OCI-LY7 (cell line): ENCODE data around the gene HTATSF1. TPM values are rescaled to one million over a fixed set of nuclear protein-coding genes. Genes with fewer than 3 reads are reported as not detected.

ENCODE experiments used
- BruUV-seq: library from RNA; stranded (reverse); fragments of 400-500 nt; replicated peaks from 2 replicates; lab custom pipeline; 2021; lab: Mats Ljungman, UMichigan
- CTCF ChIA-PET: fragments of 300-600 bp; sonication (Branson Sonifier 250); formaldehyde crosslinking; loops from one replicate; lab custom pipeline; 2022; ENCODE audit warnings: antibody characterized with exemption; ENCODE audit not compliant: unreplicated experiment; lab: Charles Lee
- POLR2A ChIA-PET: fragments of 300-600 bp; sonication (Branson Sonifier 250); formaldehyde crosslinking; loops from one replicate; lab custom pipeline; 2022; ENCODE audit warnings: antibody characterized with exemption; lab: Charles Lee
- DNase-seq: peaks from one replicate; pipeline ENCODE4 v3.0.0-alpha.2; 2015; ENCODE audit warnings: low spot score
- H2AFZ ChIP-seq: fragments of 200-600 bp; sonication (generic), shearing (Covaris generic); 2 replicates; pipeline ENCODE4 v1.6.1; 2014; ENCODE audit warnings: mild to moderate bottlenecking, antibody characterized with exemption, low read length, moderate library complexity
- H3K27ac ChIP-seq: fragments of 200-600 bp; sonication (generic); 2 replicates; pipeline ENCODE4 v1.5.1; 2014; ENCODE audit warnings: mixed run types, low read depth, mild to moderate bottlenecking, moderate library complexity, low read length, inconsistent platforms; ENCODE audit not compliant: poor library complexity, severe bottlenecking
- H3K36me3 ChIP-seq: fragments of 200-600 bp; sonication (generic); 2 replicates; pipeline ENCODE4 v1.6.1; 2014; ENCODE audit warnings: mild to moderate bottlenecking, antibody characterized with exemption, low read length, moderate library complexity, mixed read lengths; ENCODE audit not compliant: insufficient read depth
- H3K4me1 ChIP-seq: fragments of 200-600 bp; sonication (generic); 2 replicates; pipeline ENCODE4 v1.5.1; 2014; ENCODE audit warnings: mild to moderate bottlenecking, low read length; ENCODE audit not compliant: insufficient read depth, poor library complexity, severe bottlenecking
- H3K4me2 ChIP-seq: fragments of 200-600 bp; sonication (generic); 2 replicates; pipeline ENCODE4 v1.6.1; 2014; ENCODE audit warnings: mild to moderate bottlenecking, low read length
- H3K4me3 ChIP-seq: fragments of 200-600 bp; sonication (generic); 2 replicates; pipeline ENCODE4 v1.5.1; 2014; ENCODE audit warnings: mild to moderate bottlenecking, low read depth, low read length; ENCODE audit not compliant: poor library complexity, severe bottlenecking
- H3K79me2 ChIP-seq: fragments of 200-600 bp; sonication (generic); 2 replicates; pipeline ENCODE4 v1.6.1; 2016; ENCODE audit warnings: low read depth, mild to moderate bottlenecking, low read length, moderate library complexity, mixed read lengths; ENCODE audit not compliant: insufficient read depth
- H3K9me2 ChIP-seq: fragments of 200-600 bp; sonication (generic); 2 replicates; pipeline ENCODE4 v1.6.1; 2016; ENCODE audit warnings: mild to moderate bottlenecking, low read length, mixed read lengths; ENCODE audit not compliant: insufficient read depth
- H3K9me3 ChIP-seq: fragments of 200-600 bp; sonication (generic); 2 replicates; pipeline ENCODE4 v1.6.1; 2014; ENCODE audit warnings: mild to moderate bottlenecking, mixed run types, low read length, mixed read lengths
- H4K20me1 ChIP-seq: fragments of 200-600 bp; sonication (generic); 2 replicates; pipeline ENCODE4 v1.6.1; 2014; ENCODE audit warnings: mild to moderate bottlenecking, antibody characterized with exemption, low read length, moderate library complexity, mixed read lengths; ENCODE audit not compliant: insufficient read depth
- CTCF ChIP-seq: fragments of 200-600 bp; sonication (generic); conservative IDR thresholded peaks from 2 replicates; pipeline ENCODE4 v1.5.1; 2014; ENCODE audit warnings: mild to moderate bottlenecking, antibody characterized with exemption, low read length, moderate library complexity, mixed read lengths
- EZH2phosphoT487 ChIP-seq: fragments of 200-600 bp; sonication (generic); IDR thresholded peaks from 2 replicates; pipeline ENCODE4 v1.6.1; 2018; ENCODE audit warnings: low read depth, borderline replicate concordance, mild to moderate bottlenecking, mixed run types, antibody characterized with exemption, low read length, moderate library complexity, mixed read lengths
- intact Hi-C: fragments of 100-400 bp; cut with micrococcal nuclease; formaldehyde crosslinking; loops from one replicate; pipeline ENCODE4 v1.10.0; 2022; ENCODE audit not compliant: unreplicated experiment
- total RNA-seq, 2 experiments: library from RNA; depleted of rRNA in 1 of 2; stranded (reverse); fragments of >200 nt in 1 of 2; shearing (Covaris generic) in 1 of 2; gene quantifications; 2 replicates each; pipeline ENCODE4 v1.2.3, GENCODE V29; 2014 to 2022

HTATSF1 gene
- total RNA-seq, 2 experiments from 2014 or later: 39.0 to 58.1 TPM

- BruUV-seq: no TSS peak
Observed at GRCh38 chrX:136453771-136454170, 43.6 kb upstream of the HTATSF1 start.

GRCh38 chrX:136456133-136456532, 41.3 kb upstream of the HTATSF1 start:
- ChIA-PET CTCF (no interaction called here), POLR2A (no interaction called here)
- no TSS peak for BruUV-seq
- no peaks in the 10 kb centered on the region for H4K20me1 ChIP-seq
- intact Hi-C loops: no loop called here
- no peaks in the 10 kb centered on the region for H3K9me2 ChIP-seq
- H3K79me2 ChIP-seq: no peaks in the 10 kb centered on the region
- H3K9me3 ChIP-seq: no peaks in the 10 kb centered on the region
- H3K36me3 ChIP-seq: no peaks in the 10 kb centered on the region
- H2AFZ ChIP-seq: no peak overlapping the region
- no peak overlapping the region for H3K27ac ChIP-seq
- no peaks in the 10 kb centered on the region for H3K4me1 ChIP-seq
- H3K4me3 ChIP-seq: no peak overlapping the region
- no peak for TF ChIP-seq CTCF
- no peak for TF ChIP-seq EZH2phosphoT487
- DNase-seq: no peak
- H3K4me2 ChIP-seq: no peak overlapping the region

More at GRCh38 chrX:136453771-136454170, 43.6 kb upstream of the HTATSF1 start:
- H3K9me3 ChIP-seq: no peaks in the 10 kb centered on the region
- DNase-seq: no peak
- no peaks in the 10 kb centered on the region for H3K36me3 ChIP-seq
- intact Hi-C loops: no loop called here
- ChIA-PET POLR2A (no interaction called here), CTCF (no interaction called here)
- no peaks in the 10 kb centered on the region for H3K9me2 ChIP-seq
- H2AFZ ChIP-seq: no peak overlapping the region
- H3K4me3 ChIP-seq: no peak overlapping the region
- no peaks in the 10 kb centered on the region for H4K20me1 ChIP-seq
- no peak overlapping the region for H3K27ac ChIP-seq
- H3K4me2 ChIP-seq: no peak overlapping the region
- H3K4me1 ChIP-seq: no peaks in the 10 kb centered on the region
- H3K79me2 ChIP-seq: no peaks in the 10 kb centered on the region
- TF ChIP-seq CTCF: no peak
- no peak for TF ChIP-seq EZH2phosphoT487

GRCh38 chrX:136457303-136457917, 40.0 kb upstream of the HTATSF1 start:
- Histone ChIP-seq H3K4me3 (no peak overlapping the region), H2AFZ (no peak overlapping the region), H4K20me1 (no peaks in the 10 kb centered on the region), H3K4me2 (no peak overlapping the region), H3K9me2 (no peaks in the 10 kb centered on the region), H3K4me1 (no peaks in the 10 kb centered on the region), H3K9me3 (no peaks in the 10 kb centered on the region), H3K79me2 (no peaks in the 10 kb centered on the region), H3K27ac (no peak overlapping the region), H3K36me3 (no peaks in the 10 kb centered on the region)
- intact Hi-C loops: no loop called here
- TF ChIP-seq CTCF: no peak
- no peak for TF ChIP-seq EZH2phosphoT487
- ChIA-PET POLR2A (no interaction called here), CTCF (no interaction called here)
- no peak for DNase-seq
- no TSS peak for BruUV-seq
